HK-2 (cell line): Measurements from ENCODE around the gene LTF.
"Not testable (repeated sequence)": the region's sequence is repeated elsewhere in the genome, so short reads cannot be mapped to it uniquely, and the experiment has no call there.

Experiments
- DNase-seq: peaks from one replicate; pipeline ENCODE4 v3.0.0-alpha.2; 2018; ENCODE audit not compliant: unreplicated experiment

The LTF gene

GRCh38 chr3:46464326-46465195 lies at the start of gene LTF:
Gene LTF, minus strand, starts transcription at chr3:46464905. Its CDS starts 38 bp downstream, at chr3:46464867.
- DNase-seq = no peak

- DNase-seq = no peak
Observed at GRCh38 chr3:46512191-46512749, 47.6 kb upstream of the LTF start.

GRCh38 chr3:46509661-46510187 lies 45.0 kb upstream of the LTF start:
- no peak for DNase-seq

- DNase-seq = no peak
Observed at GRCh38 chr3:46508850-46509591, 44.3 kb upstream of the LTF start.

GRCh38 chr3:46506526-46506925 lies 41.8 kb upstream of the LTF start:
- DNase-seq = no peak

GRCh38 chr3:46505953-46506352 lies 41.2 kb upstream of the LTF start:
- no peak for DNase-seq

- no peak for DNase-seq
Observed at GRCh38 chr3:46504789-46505188, 40.1 kb upstream of the LTF start.

GRCh38 chr3:46503200-46503874 lies 38.6 kb upstream of the LTF start:
- no peak for DNase-seq

- no peak for DNase-seq
Observed at GRCh38 chr3:46501702-46502101, 37.0 kb upstream of the LTF start.

- no peak for DNase-seq
Observed at GRCh38 chr3:46500656-46501635, 36.2 kb upstream of the LTF start.

GRCh38 chr3:46498916-46499519 lies 34.3 kb upstream of the LTF start:
- no peak for DNase-seq

- no peak for DNase-seq
Observed at GRCh38 chr3:46497556-46498265, 33.0 kb upstream of the LTF start, which contains the start of gene RTP3. Gene RTP3, plus strand, starts transcription at chr3:46497976. Its CDS starts 87 bp downstream, at chr3:46498063.

- no peak for DNase-seq
Observed at GRCh38 chr3:46496746-46497555, 32.2 kb upstream of the LTF start.

- DNase-seq = no peak
Observed at GRCh38 chr3:46495901-46496456, 31.3 kb upstream of the LTF start.

- not testable (repeated sequence) for DNase-seq
Observed at GRCh38 chr3:46494491-46494890, 29.8 kb upstream of the LTF start.

- no peak for DNase-seq
Observed at GRCh38 chr3:46492890-46493547, 28.3 kb upstream of the LTF start.
